ENCODE results near the gene OSBPL8. TPM values are rescaled to one million over a fixed set of nuclear protein-coding genes. Genes with fewer than 3 reads are reported as not detected.
A peak's percentile ranks its signal among the peaks of the same experiment; 100 is the strongest.

The OSBPL8 gene
- total RNA-seq, 1 donor from 2014 or later = 119 TPM

GRCh38 chr12:76303989-76304460, 255.5 kb downstream of the OSBPL8 start:
- H3K4me3 Mint-ChIP-seq (ENCODE audit: unreplicated experiment) = no peak overlapping the region
- peaks cover 15% of the 10 kb centered on the region for H3K36me3 Mint-ChIP-seq (ENCODE audit: low read depth, unreplicated experiment)
- Histone ChIP-seq H2AFZ (ENCODE audit: low read depth, low read length) (no peak overlapping the region), H3K4me1 (ENCODE audit: insufficient read depth, low read length) (peaks cover 3% of the 10 kb centered on the region), H3K9me3 (ENCODE audit: insufficient read depth, low read depth, low read length) (no peaks in the 10 kb centered on the region), H3K27me3 (ENCODE audit: insufficient read depth, low read length) (no peaks in the 10 kb centered on the region), H3K36me3 (ENCODE audit: insufficient read depth, low read length) (peaks cover 7% of the 10 kb centered on the region), H3K27ac (ENCODE audit: low read depth, low read length) (no peak overlapping the region), H3K9ac (ENCODE audit: low read length) (no peak overlapping the region), H3K79me2 (ENCODE audit: insufficient read depth, low read length) (no peaks in the 10 kb centered on the region), H3K4me2 (ENCODE audit: low read length) (no peak overlapping the region), H3K4me3 (ENCODE audit: insufficient read depth, low read depth, low read length) (no peak overlapping the region), H4K20me1 (ENCODE audit: insufficient read depth, low read length) (no peaks in the 10 kb centered on the region)
- peaks cover 17% of the 10 kb centered on the region for H3K4me1 Mint-ChIP-seq (ENCODE audit: low read depth, unreplicated experiment)
- no peak for TF ChIP-seq EZH2 (IDR thresholded peaks at IDR 0.05; ENCODE audit: insufficient read depth, low read length)
- no peak for TF ChIP-seq CTCF (IDR thresholded peaks at IDR 0.05; ENCODE audit: insufficient read depth, low read depth, low read length)
- no peaks in the 10 kb centered on the region for H3K27me3 Mint-ChIP-seq (ENCODE audit: low read depth, unreplicated experiment)
- H3K27ac Mint-ChIP-seq (ENCODE audit: unreplicated experiment) = no peak overlapping the region
- H3K9me3 Mint-ChIP-seq (ENCODE audit: unreplicated experiment) = peaks cover 4% of the 10 kb centered on the region
- FAIRE-seq (no peak), DNase-seq (ENCODE audit: low read depth) (peak; percentile 37)

- Histone ChIP-seq H3K4me2 (ENCODE audit: low read length) (no peak overlapping the region), H3K4me3 (ENCODE audit: insufficient read depth, low read depth, low read length) (no peak overlapping the region), H2AFZ (ENCODE audit: low read depth, low read length) (no peak overlapping the region), H3K79me2 (ENCODE audit: insufficient read depth, low read length) (no peaks in the 10 kb centered on the region), H3K36me3 (ENCODE audit: insufficient read depth, low read length) (peaks cover 7% of the 10 kb centered on the region), H3K4me1 (ENCODE audit: insufficient read depth, low read length) (peaks cover 3% of the 10 kb centered on the region), H3K9ac (ENCODE audit: low read length) (no peak overlapping the region), H3K9me3 (ENCODE audit: insufficient read depth, low read depth, low read length) (no peaks in the 10 kb centered on the region), H3K27ac (ENCODE audit: low read depth, low read length) (no peak overlapping the region), H4K20me1 (ENCODE audit: insufficient read depth, low read length) (no peaks in the 10 kb centered on the region), H3K27me3 (ENCODE audit: insufficient read depth, low read length) (no peaks in the 10 kb centered on the region)
- FAIRE-seq (no peak), DNase-seq (ENCODE audit: low read depth) (no peak)
- no peak for TF ChIP-seq CTCF (IDR thresholded peaks at IDR 0.05; ENCODE audit: insufficient read depth, low read depth, low read length)
- no peak for TF ChIP-seq EZH2 (IDR thresholded peaks at IDR 0.05; ENCODE audit: insufficient read depth, low read length)
- no peak overlapping the region for H3K27ac Mint-ChIP-seq (ENCODE audit: unreplicated experiment)
- no peaks in the 10 kb centered on the region for H3K27me3 Mint-ChIP-seq (ENCODE audit: low read depth, unreplicated experiment)
- H3K4me3 Mint-ChIP-seq (ENCODE audit: unreplicated experiment) = no peak overlapping the region
- H3K4me1 Mint-ChIP-seq (ENCODE audit: low read depth, unreplicated experiment) = peaks cover 14% of the 10 kb centered on the region
- peaks cover 4% of the 10 kb centered on the region for H3K9me3 Mint-ChIP-seq (ENCODE audit: unreplicated experiment)
- peaks cover 15% of the 10 kb centered on the region for H3K36me3 Mint-ChIP-seq (ENCODE audit: low read depth, unreplicated experiment)
Measured at GRCh38 chr12:76303365-76303764, 256.2 kb downstream of the OSBPL8 start.

Other genes starting within 250 kb of the OSBPL8 start
- gene BBS10, start 211.4 kb downstream of the OSBPL8 start, total RNA-seq = 9.8 and 9.9 TPM in 2 replicates
- gene ZDHHC17, start 204.3 kb upstream of the OSBPL8 start, total RNA-seq = 61.7 and 77.5 TPM in 2 replicates

All from astrocyte (in vitro differentiated cells and primary cell).